Ovary (tissue), 9 donors: Measurements from ENCODE around the gene SPATA2. TPM values are rescaled to one million over a fixed set of nuclear protein-coding genes. Genes with fewer than 3 reads are reported as not detected.

Experiments used
- DNase-seq, 5 donors: peaks; one replicate each; pipeline ENCODE4 v3.0.0-alpha.2; 2019 to 2020
- H3K27ac ChIP-seq, 2 donors: fragments of 200-600 bp; one replicate each; pipeline versions ENCODE4 v1.5.1 to v1.8.0; 2019 to 2022
- H3K27me3 ChIP-seq: fragments of 200-600 bp; one replicate; pipeline ENCODE4 v1.8.0; 2022
- H3K36me3 ChIP-seq: fragments of 200-600 bp; sonication (generic); one replicate; pipeline ENCODE4 v1.5.1; 2019
- H3K4me1 ChIP-seq: one replicate; pipeline ENCODE4 v1.8.1; 2013; ENCODE audit warnings: mild to moderate bottlenecking, moderate library complexity; ENCODE audit not compliant: insufficient read depth
- H3K4me3 ChIP-seq: fragments of 200-600 bp; sonication (generic); one replicate; pipeline ENCODE4 v1.5.1; 2017
- H3K9me3 ChIP-seq, 2 donors: fragments of 200-600 bp in 1 of 2; sonication (generic) in 1 of 2; one replicate each; pipeline versions ENCODE4 v1.5.1 to v1.8.1; 2013 to 2019; ENCODE audit warnings: mild to moderate bottlenecking in 1 of 2, moderate library complexity in 1 of 2
- CTCF ChIP-seq, 3 donors: fragments of 450-650 bp in 2 of 3; fragments of 200-600 bp in 1 of 3; IDR thresholded peaks; one replicate each; pipeline versions ENCODE4 v1.5.1 to v1.8.0; 2016 to 2022; ENCODE audit warnings: antibody characterized with exemption in 3 of 3, mild to moderate bottlenecking in 1 of 3
- EP300 ChIP-seq: sonication (generic); formaldehyde crosslinking; IDR thresholded peaks from one replicate; pipeline ENCODE4 v1.6.1; 2017; ENCODE audit warnings: antibody characterized with exemption
- POLR2A ChIP-seq: fragments of 450-650 bp; IDR thresholded peaks from one replicate; pipeline ENCODE4 v1.6.1; 2017; ENCODE audit warnings: antibody characterized with exemption, mild to moderate bottlenecking, moderate library complexity
- WGBS, 3 donors: extraction: QIAGEN DNeasy Blood & Tissue Kit in 1 of 3; methylation state at CpG; one replicate each; pipeline versions ENCODE4 v1.1.5 to v1.1.7; 2013 to 2017; 5-methylcytosine and 5-hydroxymethylcytosine counted together
- intact Hi-C, 4 donors: fragments of 100-400 bp; cut with DNase I; formaldehyde crosslinking; loops; one replicate each; pipeline versions ENCODE4 v1.11.0 to v1.15.1; 2022 to 2023
- polyA plus RNA-seq, 2 donors: library from polyadenylated mRNA; stranded (reverse); fragments of 200-250 nt in 1 of 2; fragments of 350-450 nt in 1 of 2; fragmentation: Illumina TruSeq in 1 of 2; extraction: RNeasy Lipid Tissue Mini Kit (QIAGEN cat#74804) in 1 of 2; gene quantifications; one replicate each; pipeline ENCODE4 v1.2.3, GENCODE V29; 2013 to 2014
- total RNA-seq, 7 donors: library from RNA; depleted of rRNA in 2 of 7; stranded (reverse); fragments of >200 nt in 2 of 7; fragmentation: NEBNext Ultra II Directional in 3 of 7; extraction: Animal tissue kit (Norgen Biotek cat#: 25700) in 3 of 7; gene quantifications; one replicate each; pipeline versions ENCODE4 v1.1.0 to v1.2.4, GENCODE V29; 2016 to 2023
- donor health status: DM: no; HTN: no; CAD: no; lungs with moderate emphysema.
- donor health status: DM: no; HTN: no; CAD: no.
- donor health status: Bipolar disorder and iron deficiency.
- donor health status: DM: yes; HTN: yes; CAD: no.
- donor health status: DM: no; HTN: no; CAD: no.
- donor health status: DM: yes; HTN: yes; CAD: no.

SPATA2 gene
- total and polyA plus RNA-seq, 9 donors: 2.3 to 9.8 (median 6.3) TPM

DNA sequence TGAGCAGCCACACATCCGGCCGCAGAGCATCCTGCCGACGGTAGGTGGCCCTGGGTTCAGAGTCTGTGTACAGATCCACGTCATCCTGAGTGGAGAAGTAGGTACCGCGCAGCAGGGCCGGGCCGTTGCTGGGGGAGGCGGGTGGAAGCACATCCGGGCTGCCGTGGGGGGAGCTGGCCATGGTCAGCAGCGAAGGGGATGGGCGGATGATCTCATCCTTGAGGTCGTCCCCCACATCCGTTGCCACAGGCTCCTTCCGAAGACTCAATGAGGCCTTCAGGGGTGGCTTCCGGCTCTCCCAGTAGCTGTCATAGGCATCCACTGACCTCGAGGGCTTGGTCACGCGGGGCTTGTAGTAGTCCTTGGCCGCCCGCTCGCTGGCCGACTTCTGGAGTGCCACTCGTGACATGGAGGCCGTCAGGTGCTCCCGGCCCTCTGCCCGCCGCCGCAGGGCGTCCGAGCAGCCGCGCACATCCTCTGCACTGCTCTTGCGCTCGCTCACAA, 9.2 kb downstream of the SPATA2 start:
- no peak overlapping the region for H3K27ac ChIP-seq
- H3K9me3 ChIP-seq: no peaks in the 10 kb centered on the region
- H3K4me3 ChIP-seq: no peak overlapping the region
- no peaks in the 10 kb centered on the region for H3K4me1 ChIP-seq
- intact Hi-C loops: no loop called here
- no peak for TF ChIP-seq CTCF (IDR thresholded peaks at IDR 0.05)
- no peak for TF ChIP-seq EP300
- TF ChIP-seq POLR2A: no peak
- no peaks in the 10 kb centered on the region for H3K27me3 ChIP-seq
- no peak for DNase-seq
- no peaks in the 10 kb centered on the region for H3K36me3 ChIP-seq
- 87 to 90% (median 90%) methylated on average over 37 of the region's 37 CpGs for WGBS, 3 donors

- H3K36me3 ChIP-seq: no peaks in the 10 kb centered on the region
- no peak for TF ChIP-seq EP300
- no peaks in the 10 kb centered on the region for H3K9me3 ChIP-seq
- no peaks in the 10 kb centered on the region for H3K27me3 ChIP-seq
- H3K4me3 ChIP-seq: no peak overlapping the region
- no peaks in the 10 kb centered on the region for H3K4me1 ChIP-seq
- 88 to 92% (median 89%) methylated on average over 29 of the region's 29 CpGs for WGBS, 3 donors
- DNase-seq: no peak
- no peak overlapping the region for H3K27ac ChIP-seq
- intact Hi-C loops: no loop called here
Measured at GRCh38 chr20:49905415-49906091, 9.8 kb downstream of the SPATA2 start.

- no peaks in the 10 kb centered on the region for H3K9me3 ChIP-seq
- no peak overlapping the region for H3K4me3 ChIP-seq
- 84 to 89% (median 86%) methylated on average over 17 of the region's 17 CpGs for WGBS, 3 donors
- no peaks in the 10 kb centered on the region for H3K4me1 ChIP-seq
- TF ChIP-seq CTCF (IDR thresholded peaks at IDR 0.05) (no peak), EP300 (no peak), POLR2A (no peak)
- no peak for DNase-seq
- intact Hi-C loops: no loop called here
- no peaks in the 10 kb centered on the region for H3K36me3 ChIP-seq
- no peaks in the 10 kb centered on the region for H3K27me3 ChIP-seq
- no peak overlapping the region for H3K27ac ChIP-seq
Measured at GRCh38 chr20:49904440-49905214, 10.7 kb downstream of the SPATA2 start.

DNA sequence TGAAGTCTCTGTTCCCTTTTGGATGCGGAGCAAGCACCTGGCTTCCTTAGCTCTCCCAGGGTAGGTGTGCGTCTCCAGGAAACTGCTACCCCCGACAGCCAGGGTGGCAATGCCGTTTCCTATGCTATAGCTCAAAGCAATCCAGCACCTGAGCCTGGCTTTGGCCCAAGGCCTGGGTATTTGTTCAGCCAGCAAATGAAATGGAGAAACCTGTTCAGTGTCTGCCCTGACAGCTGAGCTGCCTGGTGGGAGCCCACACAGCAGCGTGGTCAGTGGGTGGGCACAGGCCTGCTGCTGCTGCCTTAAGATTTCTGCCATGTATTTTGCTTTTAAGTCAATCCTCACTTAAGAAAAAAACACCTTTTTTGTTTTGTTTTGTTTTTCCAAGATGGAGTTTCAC, 13.7 kb downstream of the SPATA2 start:
- no peaks in the 10 kb centered on the region for H3K36me3 ChIP-seq
- no peaks in the 10 kb centered on the region for H3K4me1 ChIP-seq
- no peak for DNase-seq
- intact Hi-C loops: no loop called here
- no peak overlapping the region for H3K4me3 ChIP-seq
- no peaks in the 10 kb centered on the region for H3K27me3 ChIP-seq
- WGBS, 3 donors: 73 to 91% (median 87%) methylated on average over 5 of the region's 5 CpGs
- no peak for TF ChIP-seq POLR2A
- no peak for TF ChIP-seq EP300
- no peaks in the 10 kb centered on the region for H3K9me3 ChIP-seq
- H3K27ac ChIP-seq: no peak overlapping the region

GRCh38 chr20:49899541-49900383, 15.6 kb downstream of the SPATA2 start:
- WGBS, 3 donors: 29 to 64% (median 57%) methylated on average over 10 of the region's 10 CpGs
- H3K27ac ChIP-seq: no peak overlapping the region
- no peaks in the 10 kb centered on the region for H3K36me3 ChIP-seq
- H3K4me3 ChIP-seq: no peak overlapping the region
- TF ChIP-seq POLR2A: no peak
- no peak for TF ChIP-seq CTCF (IDR thresholded peaks at IDR 0.05)
- TF ChIP-seq EP300: no peak
- no peak for DNase-seq
- no peaks in the 10 kb centered on the region for H3K9me3 ChIP-seq
- intact Hi-C loops: no loop called here
- H3K4me1 ChIP-seq: no peaks in the 10 kb centered on the region
- no peaks in the 10 kb centered on the region for H3K27me3 ChIP-seq
